NCI-H146 treated with DMSO at 0.1 percent for 48 hours (cell line): ENCODE data around the gene SRRM2.

ENCODE experiments used
- DNase-seq: peaks from one replicate; lab custom pipeline; 2025; ENCODE audit not compliant: unreplicated experiment; lab: John Stamatoyannopoulos, UW

SRRM2 gene

DNA sequence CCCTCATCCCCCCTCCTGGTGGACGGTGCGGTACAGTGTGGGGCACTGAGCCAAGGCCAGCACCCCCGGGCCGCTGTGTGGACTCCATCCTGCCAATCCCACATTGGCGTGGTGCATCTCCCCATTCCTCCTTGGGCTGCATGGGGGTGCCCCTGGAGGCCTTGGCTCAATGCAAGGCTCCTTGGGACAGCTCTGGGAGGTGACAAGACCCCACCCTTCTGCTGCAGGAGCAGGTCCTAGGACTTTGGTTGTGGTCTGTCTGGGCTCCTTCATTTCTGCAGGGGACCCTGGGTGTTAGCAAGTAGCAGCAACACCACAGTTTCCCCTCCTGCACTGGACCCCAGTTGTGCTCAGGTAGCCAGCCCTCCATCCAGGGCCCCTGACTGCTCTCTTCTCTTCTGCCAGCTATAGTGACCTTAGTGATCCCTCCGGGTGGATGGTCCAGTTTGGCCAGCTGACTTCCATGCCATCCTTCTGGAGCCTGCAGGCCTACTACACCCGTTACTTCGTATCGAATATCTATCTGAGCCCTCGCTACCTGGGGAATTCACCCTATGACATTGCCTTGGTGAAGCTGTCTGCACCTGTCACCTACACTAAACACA is 65.9 kb downstream of the SRRM2 start:
- DNase-seq = no peak

DNA sequence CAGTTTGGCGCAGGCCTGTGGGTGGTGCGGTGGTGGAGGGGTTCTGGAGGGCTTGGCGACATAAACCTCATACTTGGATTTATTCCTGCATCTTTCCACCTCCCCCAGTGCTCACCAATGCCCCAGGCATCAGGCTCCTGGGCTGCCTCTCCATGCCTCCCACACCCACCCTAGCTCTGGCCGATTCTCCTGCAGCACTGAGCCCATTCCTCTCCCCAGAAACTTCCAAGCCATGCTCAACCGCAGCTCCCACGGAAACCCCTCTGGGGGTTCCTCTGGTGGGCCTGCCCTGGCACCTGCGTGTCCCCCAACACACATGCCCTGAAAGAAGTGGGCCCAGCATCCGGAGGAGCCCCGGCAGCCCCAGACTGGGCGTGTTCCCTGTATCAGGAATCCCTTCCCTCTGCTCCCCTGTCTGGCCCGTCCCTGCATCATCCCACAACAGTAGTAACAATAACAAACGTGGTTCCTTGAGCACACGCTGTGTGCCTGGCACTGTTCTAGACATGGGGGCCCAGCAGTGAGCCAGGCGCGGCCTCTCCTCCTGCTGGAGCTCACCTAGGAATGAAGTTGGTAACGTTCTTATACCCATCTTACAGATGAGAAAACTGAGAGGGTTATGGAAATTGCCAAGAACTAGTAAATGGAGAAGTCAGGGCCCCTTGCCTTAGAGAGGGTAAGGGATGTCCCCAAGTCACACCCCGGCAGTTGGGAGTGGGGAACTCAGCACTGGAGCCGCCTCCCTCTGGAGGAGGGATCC is 66.9 kb downstream of the SRRM2 start:
- DNase-seq = no peak

DNA sequence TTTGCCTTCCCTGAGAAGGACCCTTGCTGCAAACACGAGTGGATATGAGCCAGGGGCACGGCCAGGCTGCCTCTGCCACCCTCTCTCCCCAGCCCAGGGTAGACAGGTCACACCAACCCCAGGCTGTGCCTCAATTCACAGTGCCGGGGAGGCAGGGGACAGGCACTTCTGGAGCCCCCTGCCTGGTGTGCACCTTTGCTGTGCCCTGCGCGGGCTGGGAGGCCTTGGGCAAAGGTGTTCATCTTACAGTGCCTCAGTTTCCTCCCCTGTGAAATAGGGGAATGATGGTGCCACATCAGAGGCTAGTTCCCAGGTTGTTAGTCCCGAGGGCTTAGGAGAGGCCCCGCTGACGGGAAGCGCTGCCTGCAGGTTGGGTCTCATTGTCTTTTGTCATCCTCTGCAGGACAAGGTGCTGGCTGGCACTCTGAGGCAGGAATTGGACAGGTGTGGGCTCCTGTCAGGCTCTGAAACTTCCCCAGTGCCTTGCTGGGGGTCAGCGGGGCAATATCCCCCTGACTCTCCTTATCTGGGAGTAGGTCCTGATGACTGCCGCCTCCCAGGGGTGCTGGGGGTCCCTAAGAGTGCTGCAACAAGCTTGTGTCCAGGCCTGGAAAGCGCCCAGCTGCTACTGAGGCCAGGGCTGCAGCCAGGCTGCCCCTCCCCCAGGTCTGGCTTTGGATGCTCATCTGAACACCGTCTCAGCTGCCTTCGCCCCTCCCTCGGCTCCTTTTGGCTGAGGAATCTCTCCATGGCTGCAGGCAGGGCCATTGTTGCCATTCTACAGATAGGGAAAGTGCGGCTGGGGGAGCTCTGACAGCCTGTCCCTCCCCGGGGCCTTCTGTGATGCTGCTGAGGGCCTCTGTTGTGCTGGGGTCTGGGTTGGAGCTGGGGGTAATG is 67.7 kb downstream of the SRRM2 start:
- no peak for DNase-seq
